BJ (cell line): Measurements from ENCODE around the gene EIF3J. TPM values are rescaled to one million over a fixed set of nuclear protein-coding genes. Genes with fewer than 3 reads are reported as not detected.

ENCODE experiments used
- CTCF ChIA-PET: fragments of 350-600 bp; formaldehyde crosslinking; extraction: SDS; loops from one replicate; lab custom pipeline; 2021; ENCODE audit warnings: antibody characterized with exemption, inconsistent platforms; lab: Yijun Ruan, JAX
- POLR2A ChIA-PET: fragments of 300-600 bp; sonication (Branson Sonifier 250); formaldehyde crosslinking; extraction: SDS; loops from one replicate; lab custom pipeline; 2021; ENCODE audit warnings: antibody characterized with exemption; lab: Charles Lee
- DNase-seq: peaks from one replicate; pipeline ENCODE4 v3.0.0-alpha.2; 2011; ENCODE audit warnings: low read depth
- H3K27me3 ChIP-seq: 2 replicates; pipeline ENCODE4 v1.6.0; 2011; ENCODE audit warnings: low read length; ENCODE audit not compliant: control insufficient read depth, insufficient read depth
- H3K36me3 ChIP-seq: 2 replicates; pipeline ENCODE4 v1.5.1; 2011; ENCODE audit warnings: low read length; ENCODE audit not compliant: control insufficient read depth, insufficient read depth
- H3K4me3 ChIP-seq: 2 replicates; pipeline ENCODE4 v1.5.1; 2011; ENCODE audit warnings: low read depth, mild to moderate bottlenecking, control low read depth, low read length
- polyA plus RNA-seq: library from polyadenylated mRNA; depleted of rRNA; stranded (reverse); fragments of >200 nt; gene quantifications from 2 replicates; pipeline ENCODE4 v1.2.3, GENCODE V29; 2011; rRNA removed
- TF ChIP-seq, protein P1 (sequence below): IDR thresholded peaks from 2 replicates; pipeline ENCODE4 v1.5.1; 2011; ENCODE audit warnings: low read depth, mild to moderate bottlenecking, control low read depth, inconsistent platforms, low read length, moderate library complexity; ENCODE audit not compliant: insufficient read depth

The EIF3J gene
- polyA plus RNA-seq, 1 experiment = 22.5 TPM

DNA sequence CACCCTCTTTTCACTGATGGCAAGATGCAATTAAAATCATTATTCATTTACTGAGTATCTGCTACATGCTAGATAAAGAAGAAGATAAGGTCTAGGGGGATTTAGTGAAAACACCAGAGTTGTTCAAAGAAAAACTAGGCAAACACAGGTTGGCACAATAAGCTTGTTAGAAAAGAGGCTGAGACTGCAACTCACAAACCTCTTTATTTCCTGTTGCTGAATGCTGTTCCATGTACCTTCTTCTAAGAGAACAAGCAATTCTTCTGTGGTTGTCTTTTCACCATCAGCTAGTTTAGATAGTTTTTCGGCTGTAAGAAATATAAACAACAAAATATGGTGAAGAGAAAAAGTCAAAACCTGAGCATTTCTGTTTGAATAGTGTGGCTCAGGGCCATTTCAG, 61.1 kb downstream of the EIF3J start:
- POLR2A ChIA-PET = no interaction called here

DNA sequence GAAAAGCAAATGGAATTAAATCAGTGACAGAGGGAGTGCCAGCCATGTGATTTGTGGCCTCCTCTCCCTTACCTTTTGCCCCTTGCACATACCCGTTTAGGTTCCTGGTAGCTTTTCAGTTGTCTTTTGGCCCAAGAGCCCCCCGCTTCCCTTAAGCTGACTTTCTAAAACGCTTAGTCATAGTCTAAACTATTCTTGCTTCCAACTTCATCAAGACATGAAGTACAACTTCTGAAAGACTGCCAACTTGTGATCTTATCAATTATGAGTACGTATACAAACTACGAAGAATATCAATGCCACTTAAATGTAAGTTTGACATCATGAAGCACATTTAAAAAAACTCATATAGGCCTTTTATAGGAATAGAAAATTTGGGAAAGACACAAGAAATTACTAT, 61.9 kb downstream of the EIF3J start:
- POLR2A ChIA-PET = no interaction called here
- TF ChIP-seq, protein P1, sequence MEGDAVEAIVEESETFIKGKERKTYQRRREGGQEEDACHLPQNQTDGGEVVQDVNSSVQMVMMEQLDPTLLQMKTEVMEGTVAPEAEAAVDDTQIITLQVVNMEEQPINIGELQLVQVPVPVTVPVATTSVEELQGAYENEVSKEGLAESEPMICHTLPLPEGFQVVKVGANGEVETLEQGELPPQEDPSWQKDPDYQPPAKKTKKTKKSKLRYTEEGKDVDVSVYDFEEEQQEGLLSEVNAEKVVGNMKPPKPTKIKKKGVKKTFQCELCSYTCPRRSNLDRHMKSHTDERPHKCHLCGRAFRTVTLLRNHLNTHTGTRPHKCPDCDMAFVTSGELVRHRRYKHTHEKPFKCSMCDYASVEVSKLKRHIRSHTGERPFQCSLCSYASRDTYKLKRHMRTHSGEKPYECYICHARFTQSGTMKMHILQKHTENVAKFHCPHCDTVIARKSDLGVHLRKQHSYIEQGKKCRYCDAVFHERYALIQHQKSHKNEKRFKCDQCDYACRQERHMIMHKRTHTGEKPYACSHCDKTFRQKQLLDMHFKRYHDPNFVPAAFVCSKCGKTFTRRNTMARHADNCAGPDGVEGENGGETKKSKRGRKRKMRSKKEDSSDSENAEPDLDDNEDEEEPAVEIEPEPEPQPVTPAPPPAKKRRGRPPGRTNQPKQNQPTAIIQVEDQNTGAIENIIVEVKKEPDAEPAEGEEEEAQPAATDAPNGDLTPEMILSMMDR = no peak
- DNase-seq = no peak
- Histone ChIP-seq H3K27me3 (no peaks in the 10 kb centered on the region), H3K4me3 (no peak overlapping the region), H3K36me3 (peaks cover 9% of the 10 kb centered on the region)
- CTCF ChIA-PET = interaction anchor here (0.7 to 2.9 kb wide), 4 partner anchors 10 to 119 kb away, joined by 3 to 18 read pairs (median 4); no protein-coding TSS in a partner anchor

More for the DNA sequence above, 61.1 kb downstream of the EIF3J start:
- TF ChIP-seq, protein P1 = no peak
- DNase-seq = no peak
- H3K4me3 ChIP-seq = no peak overlapping the region
- CTCF ChIA-PET = interaction anchor here (0.9 to 2.9 kb wide), 4 partner anchors 10 to 141 kb away, joined by 3 to 18 read pairs (median 4); no protein-coding TSS in a partner anchor
- H3K27me3 ChIP-seq = no peaks in the 10 kb centered on the region
- peaks cover 12% of the 10 kb centered on the region for H3K36me3 ChIP-seq

DNA sequence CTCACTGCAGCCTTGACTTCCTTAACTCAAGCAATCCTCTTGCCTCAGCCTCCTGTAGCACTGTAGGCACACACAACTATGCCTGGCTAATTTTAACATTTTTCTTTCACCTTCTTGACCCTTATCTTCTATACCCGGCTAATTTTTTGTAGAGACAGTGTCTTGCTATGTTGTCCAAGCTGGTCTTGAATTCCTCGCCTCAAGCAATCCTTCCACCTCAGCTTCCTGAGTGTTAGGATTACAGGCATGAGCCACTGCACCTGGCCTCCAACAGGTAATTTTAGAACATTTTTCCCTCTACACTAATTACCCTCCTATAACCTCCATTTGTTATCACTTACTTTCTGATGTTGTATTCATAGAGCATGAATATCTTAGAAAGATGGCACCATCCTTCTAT, 66.2 kb downstream of the EIF3J start:
- H3K36me3 ChIP-seq = no peaks in the 10 kb centered on the region; the same call in none of the 2 replicates
- POLR2A ChIA-PET = no interaction called here
- no peak overlapping the region for H3K4me3 ChIP-seq
- H3K27me3 ChIP-seq = no peaks in the 10 kb centered on the region
- TF ChIP-seq, protein P1 = no peak
- DNase-seq = no peak
- CTCF ChIA-PET = no interaction called here

DNA sequence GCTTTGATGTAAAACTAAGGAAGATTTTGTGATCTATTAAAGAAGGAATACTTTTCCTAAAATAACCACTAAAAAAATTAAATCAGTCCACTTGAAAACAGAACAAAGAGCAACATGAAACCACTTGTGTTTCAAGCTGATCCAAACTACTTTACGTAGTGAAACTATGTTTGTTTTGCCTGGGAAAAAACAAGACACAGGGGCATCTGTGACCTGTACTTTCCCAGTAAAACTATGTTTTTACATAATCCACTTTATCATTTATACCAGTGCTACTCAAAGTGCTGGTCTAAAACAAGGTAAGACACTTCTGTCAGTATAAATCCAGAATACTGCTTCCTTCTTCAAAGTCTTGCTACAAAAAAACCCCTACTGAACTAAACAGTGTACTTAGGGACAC, 69.8 kb downstream of the EIF3J start:
- TF ChIP-seq, protein P1 = no peak
- no peak for DNase-seq
- Histone ChIP-seq H3K36me3 (no peaks in the 10 kb centered on the region; the same call in none of the 2 replicates), H3K4me3 (no peak overlapping the region), H3K27me3 (no peaks in the 10 kb centered on the region)
- CTCF ChIA-PET = no interaction called here
- POLR2A ChIA-PET = no interaction called here

Other genes starting within 250 kb of the EIF3J start
- 27.9 and 46.5 TPM in 2 replicates for gene GOLM2, start 248.4 kb upstream of the EIF3J start, polyA plus RNA-seq
- 35.0 and 53.6 TPM in 2 replicates for gene CTDSPL2, start 109.5 kb upstream of the EIF3J start, polyA plus RNA-seq
- 40.7 and 60.6 TPM in 2 replicates for gene SPG11, start 126.5 kb downstream of the EIF3J start, polyA plus RNA-seq
- gene PATL2, start 174.2 kb downstream of the EIF3J start, polyA plus RNA-seq = 0.09 and 0.12 TPM in 2 replicates
- gene B2M, start 174.4 kb downstream of the EIF3J start, polyA plus RNA-seq = 2,480 and 4,424 TPM in 2 replicates
- 10.8 and 15.3 TPM in 2 replicates for gene TRIM69, start 199.4 kb downstream of the EIF3J start, polyA plus RNA-seq